NCI-H2227 (cell line): ENCODE measurements around the gene SIGLEC7.

ENCODE experiments used
- DNase-seq: peaks from one replicate; lab custom pipeline; 2025; ENCODE audit not compliant: unreplicated experiment; lab: John Stamatoyannopoulos, UW

Gene SIGLEC7

GRCh38 chr19:51142119-51142518, at the start of gene SIGLEC7:
TSS of gene SIGLEC7 (plus strand) at chr19:51142301. CDS start at chr19:51142370, 69 bp downstream.
- no peak for DNase-seq

GRCh38 chr19:51093101-51093500, 49.0 kb upstream of the SIGLEC7 start:
- no peak for DNase-seq

- no peak for DNase-seq
Measured at GRCh38 chr19:51093510-51094345, 48.4 kb upstream of the SIGLEC7 start.

GRCh38 chr19:51094696-51095279, 47.3 kb upstream of the SIGLEC7 start:
- peak; percentile 39 for DNase-seq

- DNase-seq: no peak
Measured at GRCh38 chr19:51096473-51097165, 45.5 kb upstream of the SIGLEC7 start.

- DNase-seq: peak; percentile 38
Measured at GRCh38 chr19:51097166-51097738, 44.8 kb upstream of the SIGLEC7 start.

GRCh38 chr19:51097796-51098195, 44.3 kb upstream of the SIGLEC7 start:
- no peak for DNase-seq

GRCh38 chr19:51098365-51099046, 43.6 kb upstream of the SIGLEC7 start:
- DNase-seq: no peak

GRCh38 chr19:51099047-51099382, 43.1 kb upstream of the SIGLEC7 start:
- no peak for DNase-seq

GRCh38 chr19:51100601-51101000, 41.5 kb upstream of the SIGLEC7 start:
- DNase-seq: no peak

- no peak for DNase-seq
Measured at GRCh38 chr19:51101171-51101865, 40.8 kb upstream of the SIGLEC7 start.

GRCh38 chr19:51102991-51103390, 39.1 kb upstream of the SIGLEC7 start:
- no peak for DNase-seq

- no peak for DNase-seq
Measured at GRCh38 chr19:51103926-51104341, 38.2 kb upstream of the SIGLEC7 start.

GRCh38 chr19:51107406-51108065, 34.6 kb upstream of the SIGLEC7 start:
- DNase-seq: no peak

GRCh38 chr19:51108066-51108804, 33.9 kb upstream of the SIGLEC7 start, which contains the start of gene CTU1:
TSS of gene CTU1 (minus strand) at chr19:51108409. CDS start at chr19:51104569, 3,840 bp downstream.
- peak; percentile 97 for DNase-seq

GRCh38 chr19:51108805-51109146, 33.3 kb upstream of the SIGLEC7 start:
- DNase-seq: peak; percentile 84

GRCh38 chr19:51110666-51110971, 31.5 kb upstream of the SIGLEC7 start:
- DNase-seq: no peak

- no peak for DNase-seq
Measured at GRCh38 chr19:51111606-51112005, 30.5 kb upstream of the SIGLEC7 start.

- DNase-seq: no peak
Measured at GRCh38 chr19:51114087-51114729, 27.9 kb upstream of the SIGLEC7 start.
